CD1c-positive myeloid dendritic cell (primary cell): ENCODE results near the gene CFAP157.

ENCODE experiments used
- DNase-seq: peaks from one replicate; pipeline ENCODE4 v3.0.0-alpha.2; 2016; ENCODE audit errors: extremely low spot score

The CFAP157 gene

DNA sequence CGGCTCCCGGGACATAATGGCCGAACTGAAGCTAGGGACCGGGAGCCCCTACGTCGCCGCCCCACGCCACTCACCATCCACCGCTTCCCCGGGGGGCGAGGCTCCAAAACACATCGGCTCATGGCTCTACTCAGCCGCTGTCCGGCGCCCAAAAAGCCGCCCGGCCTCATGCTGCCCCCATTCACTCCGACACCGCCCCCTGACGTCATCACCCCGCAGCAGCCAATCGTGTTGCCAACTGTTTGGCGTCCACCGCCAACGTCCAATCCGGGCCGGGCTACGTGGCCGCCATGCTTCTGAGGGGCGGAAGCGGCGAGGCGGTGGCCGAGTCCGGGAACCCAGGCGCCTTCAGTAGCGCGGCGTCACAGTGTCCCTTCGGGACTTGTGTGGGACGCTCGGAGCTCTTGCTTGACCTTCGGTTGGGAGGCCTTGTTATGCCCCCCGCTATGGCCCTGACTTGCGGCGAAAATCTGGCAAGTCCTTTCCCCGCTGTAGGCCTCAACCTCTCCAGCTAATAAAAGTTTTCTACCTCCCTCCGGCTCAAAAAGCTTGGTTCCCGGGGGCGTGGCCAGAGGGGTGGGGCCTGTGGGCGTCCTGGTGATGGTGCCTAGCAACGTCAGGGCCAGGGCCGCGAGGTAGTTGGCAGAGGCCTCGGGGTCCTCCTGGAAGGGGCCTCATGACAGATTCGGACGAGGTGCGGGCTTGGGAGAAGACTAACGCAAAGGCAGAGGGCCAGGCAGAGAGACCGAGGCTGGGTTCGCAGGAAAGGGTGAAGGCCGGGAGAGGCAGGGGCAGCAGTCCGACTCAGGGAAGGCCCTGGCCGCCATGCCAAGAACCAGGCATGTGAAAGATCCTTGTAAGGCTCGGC, 8.9 kb downstream of the CFAP157 start, which contains the start of the genes PTRH1 and TTC16:
Gene PTRH1, minus strand, starts transcription at position 194 of the 868 bp plus-strand sequence. Its CDS starts 24 bp downstream, at position 170.
Gene TTC16, plus strand, starts transcription at position 610 of the 868 bp plus-strand sequence. Its CDS starts 67 bp downstream, at position 677.
- DNase-seq = peak; percentile 98

DNA sequence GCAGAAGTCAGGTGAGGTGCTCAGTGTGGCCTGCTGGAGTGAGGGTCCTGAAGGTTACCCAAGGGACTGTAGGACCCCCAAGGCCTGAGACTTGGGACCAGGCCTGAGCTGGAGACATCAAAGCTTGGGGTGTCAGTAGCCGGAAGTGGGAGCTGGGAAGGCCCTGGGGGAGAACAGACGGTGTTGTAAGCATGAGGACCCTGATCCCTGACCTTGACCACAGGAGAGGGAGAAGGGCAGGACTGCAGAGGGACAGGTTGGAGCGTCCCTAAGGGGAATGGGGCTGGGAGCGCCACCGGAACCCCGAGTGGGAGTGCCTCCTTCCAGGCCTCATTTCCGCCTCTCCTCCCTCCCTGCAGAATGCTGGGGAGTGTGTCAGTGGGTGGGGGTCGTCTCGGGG, 9.6 kb downstream of the CFAP157 start:
- DNase-seq = no peak

DNA sequence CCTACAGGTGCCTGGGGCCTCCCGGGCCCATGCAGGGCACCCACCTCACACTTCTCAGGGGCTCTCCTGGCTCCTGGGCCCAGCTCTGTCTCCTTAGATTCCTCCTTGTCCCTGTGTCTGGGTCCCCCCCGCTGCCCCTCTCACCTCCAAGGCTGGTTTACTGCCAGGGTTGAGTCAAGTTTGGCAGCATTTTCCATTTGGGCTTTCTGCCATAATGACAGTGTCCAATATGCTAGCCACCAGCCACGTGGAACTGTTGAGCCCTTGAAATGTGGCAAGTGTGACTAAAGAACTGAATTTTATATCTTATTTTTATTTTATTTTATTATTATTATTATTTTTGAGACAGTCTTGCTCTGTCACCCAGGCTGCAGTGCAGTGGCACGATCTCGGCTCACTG, 11.0 kb downstream of the CFAP157 start:
- DNase-seq = no peak

DNA sequence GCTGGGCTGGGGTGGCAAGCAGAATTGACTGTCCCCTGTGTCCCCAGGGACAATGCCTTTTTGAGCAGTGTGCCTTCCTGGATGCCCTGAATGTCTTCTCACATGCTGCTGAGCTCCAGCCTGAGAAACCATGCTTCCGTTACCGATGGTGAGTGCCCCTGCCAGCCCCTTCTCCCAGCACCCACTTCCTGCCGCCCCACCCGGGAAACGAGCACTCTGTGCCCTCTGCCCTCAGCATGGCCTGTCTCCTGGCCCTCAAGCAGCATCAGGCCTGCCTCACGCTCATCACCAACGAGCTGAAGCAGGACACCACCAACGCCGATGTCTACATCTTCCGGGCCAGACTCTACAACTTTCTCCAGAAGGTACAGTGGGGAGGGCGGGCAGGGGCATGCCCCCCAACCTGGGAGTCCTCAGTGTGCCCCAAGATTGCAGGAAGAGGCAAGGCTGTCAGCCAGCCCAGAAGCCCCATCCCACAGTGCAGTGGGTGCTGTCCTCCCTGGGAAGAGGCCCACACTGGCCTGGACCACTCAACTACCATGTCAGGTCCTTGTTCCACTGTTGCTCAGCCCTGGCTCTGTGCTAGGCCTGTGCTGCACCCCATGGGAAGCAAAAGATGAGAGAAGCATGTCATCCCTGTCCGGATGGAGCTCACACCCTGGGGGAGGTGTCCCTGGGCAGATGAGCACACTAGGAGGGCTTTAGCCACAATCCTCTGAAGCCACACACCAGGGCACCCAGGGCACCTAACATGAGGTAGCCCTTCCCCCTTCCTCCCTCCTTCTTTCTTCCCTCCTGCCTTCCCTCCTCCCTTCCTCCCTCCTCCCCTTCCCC, 13.5 kb downstream of the CFAP157 start:
- DNase-seq = no peak

DNA sequence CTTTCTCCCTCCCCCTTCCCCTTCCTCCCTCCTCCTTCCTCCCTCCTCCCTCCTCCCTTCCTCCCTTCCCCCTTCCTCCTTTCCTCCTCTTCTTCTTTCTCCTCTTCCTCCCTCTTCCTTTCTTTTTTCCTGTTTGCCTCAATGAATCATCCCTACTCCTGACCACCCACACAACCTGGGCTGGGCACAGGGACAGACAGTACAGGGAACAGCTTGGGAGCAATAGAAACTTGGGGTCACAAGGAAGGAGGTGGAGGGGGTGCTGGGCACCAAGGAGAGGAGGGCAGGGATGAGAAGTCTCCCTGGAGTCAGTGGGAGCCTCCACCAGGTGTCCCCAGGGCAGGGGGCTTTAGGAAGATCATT, 14.1 kb downstream of the CFAP157 start:
- no peak for DNase-seq

DNA sequence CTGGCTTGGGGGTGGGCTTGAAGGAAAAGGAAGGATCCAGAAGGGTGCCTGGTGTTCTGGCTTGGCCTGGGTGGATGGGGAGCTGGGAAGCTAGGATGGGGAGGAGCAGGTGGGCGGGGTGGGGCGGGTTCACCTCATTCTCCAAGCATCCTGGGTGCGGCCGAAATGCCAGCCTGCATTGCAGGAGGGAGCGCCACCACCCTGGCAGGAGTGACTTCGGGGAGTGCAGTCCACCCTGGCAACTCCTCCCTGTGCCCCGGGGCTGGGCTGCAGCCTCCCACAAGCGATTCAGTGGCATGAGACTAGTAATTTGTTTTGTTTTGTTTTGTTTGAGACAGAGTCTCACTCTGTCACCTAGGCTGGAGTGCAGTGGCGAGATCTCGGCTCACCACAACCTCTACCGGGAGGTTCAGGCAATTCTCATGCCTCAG, 14.6 kb downstream of the CFAP157 start:
- no peak for DNase-seq

DNA sequence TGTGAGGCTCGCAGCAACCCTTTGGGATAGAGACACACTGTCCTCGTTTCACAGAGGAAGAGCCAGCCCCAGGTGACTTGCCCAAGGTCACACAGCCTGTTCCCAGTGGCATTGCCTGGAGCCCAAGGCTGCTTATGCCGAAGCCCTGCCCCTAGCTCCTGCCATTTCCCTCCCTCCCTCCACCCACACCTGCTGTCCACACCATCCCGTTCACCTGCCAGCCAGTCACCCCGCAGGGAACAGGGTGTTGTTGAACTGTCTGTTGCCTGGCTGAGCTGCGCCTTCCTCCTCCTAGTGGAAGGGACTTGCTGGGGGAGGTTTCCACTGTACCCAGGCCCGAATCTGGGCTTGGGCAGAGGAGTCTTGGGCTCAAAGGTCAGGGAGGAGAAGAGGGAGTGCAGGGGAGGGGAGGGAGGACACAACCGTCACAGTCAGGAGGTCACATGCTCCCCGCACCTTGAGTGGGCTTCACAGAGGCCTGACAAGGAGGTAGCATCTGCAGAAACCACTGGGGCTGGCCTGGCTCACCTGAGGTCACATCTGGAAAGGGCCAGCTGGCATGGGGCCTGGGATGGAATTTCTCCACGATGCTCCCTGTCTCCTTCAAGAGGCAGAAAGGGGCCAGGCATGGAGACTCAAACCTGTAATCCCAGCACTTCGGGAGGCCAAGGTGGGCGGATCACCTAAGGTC, 15.4 kb downstream of the CFAP157 start:
- no peak for DNase-seq

DNA sequence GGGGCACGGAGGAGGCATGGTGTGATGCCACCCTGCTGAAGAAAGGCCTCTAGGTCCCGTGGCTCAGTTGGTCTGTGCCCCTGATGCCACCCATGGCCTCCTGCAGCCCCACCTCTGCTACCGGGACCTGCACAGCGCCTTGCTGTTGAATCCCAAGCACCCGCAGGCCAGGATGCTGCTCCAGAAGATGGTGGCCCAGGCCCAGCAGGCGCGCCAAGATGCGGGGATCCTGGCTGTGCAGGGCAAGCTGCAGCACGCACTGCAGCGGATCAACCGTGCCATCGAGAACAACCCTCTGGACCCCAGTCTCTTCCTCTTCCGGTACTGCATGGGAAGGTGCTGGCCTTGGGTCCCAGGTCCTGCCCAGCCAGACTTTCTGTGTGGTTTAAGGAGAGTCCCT, 16.2 kb downstream of the CFAP157 start:
- DNase-seq = no peak

DNA sequence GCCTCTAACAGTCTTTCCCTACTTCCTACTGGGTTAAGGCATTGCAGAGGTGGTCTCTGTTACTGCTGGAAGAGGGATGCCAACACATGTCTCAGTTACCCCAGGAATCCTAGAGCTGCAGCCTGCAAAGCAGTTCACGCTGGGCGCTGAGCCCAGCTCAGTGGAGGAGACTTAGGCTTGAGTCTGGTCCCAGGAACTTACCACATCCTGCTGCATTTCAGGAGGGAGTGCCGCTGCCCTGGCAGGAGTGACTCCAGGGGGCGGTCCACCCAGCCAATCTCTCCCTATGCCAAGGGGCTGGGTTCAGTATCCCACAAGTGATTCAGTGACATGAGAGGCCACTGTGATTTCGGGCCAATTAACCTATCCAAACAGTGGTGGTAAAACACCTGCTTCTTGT, 16.7 kb downstream of the CFAP157 start:
- DNase-seq = no peak

DNA sequence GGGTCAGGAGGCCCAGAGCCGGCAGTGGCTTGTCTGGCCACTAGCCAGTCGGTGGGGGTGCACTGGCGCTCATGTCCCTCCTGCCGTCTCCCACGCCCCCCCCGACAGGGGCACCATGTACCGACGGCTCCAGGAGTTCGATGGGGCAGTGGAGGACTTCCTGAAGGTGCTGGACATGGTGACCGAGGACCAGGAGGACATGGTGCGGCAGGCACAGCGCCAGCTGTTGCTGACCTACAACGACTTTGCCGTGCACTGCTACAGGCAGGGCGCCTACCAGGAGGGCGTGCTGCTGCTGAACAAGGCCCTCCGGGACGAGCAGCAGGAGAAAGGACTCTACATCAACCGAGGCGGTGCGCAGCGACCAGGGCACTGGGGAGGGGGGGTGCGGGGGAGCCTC, 17.2 kb downstream of the CFAP157 start:
- no peak for DNase-seq

DNA sequence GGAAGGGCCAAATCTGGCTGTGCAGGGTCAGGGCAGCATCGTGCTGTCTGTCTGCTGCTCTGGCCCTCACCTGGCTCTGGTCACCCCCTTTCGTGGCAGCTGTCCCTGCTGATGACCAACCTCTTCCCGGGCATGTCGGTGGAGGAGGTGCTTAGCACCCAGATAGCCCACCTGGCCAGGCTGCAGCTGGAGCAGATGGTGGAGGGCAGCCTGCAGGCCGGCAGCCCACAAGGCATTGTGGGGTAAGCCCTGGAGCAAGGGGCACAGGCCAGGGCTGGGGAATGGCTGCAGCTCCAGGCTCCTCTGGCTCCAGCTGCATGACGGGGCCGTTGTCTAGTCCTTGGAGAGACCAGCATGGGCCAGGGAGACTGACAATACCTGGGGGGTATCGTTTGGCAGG, 20.1 kb downstream of the CFAP157 start:
- no peak for DNase-seq

DNA sequence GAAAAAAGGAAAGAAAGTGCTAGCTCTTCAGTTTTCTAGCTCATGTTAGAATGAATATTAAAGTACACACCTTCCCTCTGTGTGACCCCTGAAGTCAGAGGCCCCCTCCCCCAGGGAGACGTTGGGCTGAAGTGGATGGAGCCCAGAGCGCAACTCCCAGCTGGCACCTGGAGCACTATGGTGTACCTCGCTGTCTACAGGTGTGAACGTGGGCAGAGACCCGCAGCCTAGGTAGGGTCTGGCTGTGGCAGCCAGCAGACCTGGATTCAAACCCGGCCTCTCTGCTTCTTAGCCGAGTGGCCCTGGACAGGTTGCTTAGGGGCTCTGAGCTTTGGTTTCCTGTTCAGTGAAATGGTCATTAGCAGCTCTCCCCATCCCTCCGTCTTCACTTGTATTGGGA, 22.0 kb downstream of the CFAP157 start:
- DNase-seq = no peak

DNA sequence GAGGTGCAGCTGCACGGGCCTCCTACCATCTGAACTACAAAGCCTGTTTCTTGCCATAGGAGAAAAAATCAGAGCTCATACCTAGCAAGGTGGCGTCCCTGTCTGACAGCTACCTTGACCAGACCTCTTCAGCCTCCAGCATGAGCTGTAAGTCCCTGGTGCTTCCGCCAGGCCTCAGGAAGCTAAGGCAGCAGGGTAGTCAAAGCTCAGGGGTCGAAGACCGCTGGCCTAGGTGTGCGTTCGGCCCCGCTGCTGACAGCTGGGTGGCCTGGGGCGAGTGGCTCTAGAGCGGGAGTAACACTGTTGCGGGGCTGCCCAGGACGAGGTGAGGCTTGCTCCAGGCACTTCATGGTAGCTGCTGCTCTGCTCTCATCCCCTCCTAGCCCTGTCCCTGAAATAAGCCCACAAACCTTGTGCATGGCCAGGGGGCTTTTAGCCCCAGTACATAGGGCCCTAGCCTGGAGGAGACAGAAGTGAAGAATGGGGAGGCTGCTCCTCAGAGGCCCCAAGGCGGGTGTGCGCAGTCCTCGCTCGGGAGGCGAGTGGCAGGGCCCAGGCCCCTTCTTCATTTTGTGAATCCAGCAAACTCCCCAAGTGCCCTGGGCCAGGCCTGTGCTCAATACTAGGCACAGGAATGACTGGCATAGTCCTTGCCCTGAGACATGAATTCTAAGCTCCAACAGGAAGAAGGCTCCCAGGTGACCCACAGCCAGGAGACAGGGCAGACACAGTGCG, 22.9 kb downstream of the CFAP157 start:
- DNase-seq = no peak

DNA sequence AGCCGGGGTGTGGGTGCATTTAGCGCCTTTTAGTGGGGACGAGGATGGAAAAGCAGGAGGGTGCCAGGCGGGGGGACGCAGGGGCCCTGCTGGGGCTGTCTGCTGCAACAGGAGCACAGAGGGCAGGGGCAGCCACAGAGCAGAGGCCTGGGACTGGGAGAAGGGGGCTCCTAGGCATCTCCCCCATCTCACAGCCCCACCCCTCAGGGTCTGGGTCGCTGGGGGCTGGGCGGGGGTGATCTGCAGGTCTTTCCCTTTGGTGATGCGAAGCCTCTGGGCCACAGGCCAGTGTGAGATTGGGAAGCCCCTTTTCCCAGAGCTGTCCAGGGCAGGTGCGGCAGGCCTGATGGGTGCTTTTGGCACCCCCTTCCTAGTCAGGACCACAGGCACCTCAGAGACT, 23.5 kb downstream of the CFAP157 start:
- no peak for DNase-seq

DNA sequence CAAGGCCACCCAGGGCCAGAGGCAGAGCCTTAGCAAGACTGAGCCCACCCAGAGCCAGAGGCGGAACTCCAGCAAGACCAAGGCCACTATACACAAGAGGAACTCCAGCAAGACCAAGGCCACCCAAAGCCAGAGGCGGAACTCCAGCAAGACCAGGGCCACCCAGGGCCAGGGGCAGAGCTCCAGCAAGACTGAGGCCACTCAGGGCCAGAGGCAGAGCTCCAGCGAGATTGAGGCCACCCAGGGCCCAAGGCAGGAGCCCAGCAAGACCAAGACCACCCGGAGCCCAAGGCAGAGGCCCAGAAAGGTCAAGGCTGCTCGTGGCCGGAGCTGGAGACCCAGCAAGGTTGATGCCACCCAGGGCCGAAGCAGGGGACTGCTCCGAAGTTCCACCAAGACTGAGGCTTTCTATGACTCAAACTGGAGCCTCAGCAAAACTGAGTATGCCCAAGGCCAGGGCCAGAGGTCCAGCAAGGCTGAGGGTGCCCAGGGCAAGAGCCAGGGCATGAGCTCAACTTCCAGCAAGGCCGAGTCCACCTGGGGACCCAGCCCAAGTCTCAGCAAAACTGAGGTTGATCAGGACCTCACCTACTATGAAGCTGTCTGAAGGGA, 24.1 kb downstream of the CFAP157 start:
- no peak for DNase-seq

DNA sequence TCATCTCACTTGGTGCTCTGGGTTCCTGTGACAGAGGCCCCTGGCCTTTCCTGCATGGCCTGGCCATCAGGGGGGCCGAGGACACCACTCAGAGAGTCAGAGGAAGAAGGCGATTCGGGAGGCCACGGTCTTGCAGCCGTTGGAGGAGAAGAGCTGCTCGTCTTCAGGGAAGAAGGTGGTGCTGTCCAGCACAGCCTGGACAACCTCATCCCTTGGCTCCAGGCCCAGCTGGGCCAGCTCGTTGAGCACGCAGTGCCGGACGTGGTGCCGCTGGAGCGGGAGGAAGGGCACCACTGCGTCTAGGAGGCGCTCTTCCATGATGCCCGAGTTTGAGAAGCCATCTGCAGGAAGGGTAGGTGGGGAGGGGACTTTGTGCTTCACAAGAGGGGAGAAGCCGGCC, 25.1 kb downstream of the CFAP157 start:
- no peak for DNase-seq

DNA sequence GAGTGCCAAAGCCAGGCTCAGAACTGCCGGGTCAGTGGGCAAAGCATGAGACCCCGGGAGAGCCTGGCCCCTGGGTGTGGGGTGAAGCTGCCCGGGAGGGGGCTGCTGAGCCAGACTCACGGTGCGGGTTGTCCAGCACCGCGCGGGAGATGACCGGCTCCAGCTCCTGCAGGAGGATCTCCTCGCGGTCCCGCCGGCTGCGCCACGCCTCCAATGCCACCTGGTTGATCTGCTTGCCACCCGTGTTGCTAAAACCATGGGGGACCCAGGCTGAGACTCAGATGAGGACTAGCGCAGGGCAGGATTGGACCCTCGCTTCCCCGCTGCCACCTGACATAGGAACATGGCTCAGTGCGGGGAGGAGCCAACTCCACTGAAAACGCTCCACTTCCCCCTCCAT, 25.7 kb downstream of the CFAP157 start:
- no peak for DNase-seq

DNA sequence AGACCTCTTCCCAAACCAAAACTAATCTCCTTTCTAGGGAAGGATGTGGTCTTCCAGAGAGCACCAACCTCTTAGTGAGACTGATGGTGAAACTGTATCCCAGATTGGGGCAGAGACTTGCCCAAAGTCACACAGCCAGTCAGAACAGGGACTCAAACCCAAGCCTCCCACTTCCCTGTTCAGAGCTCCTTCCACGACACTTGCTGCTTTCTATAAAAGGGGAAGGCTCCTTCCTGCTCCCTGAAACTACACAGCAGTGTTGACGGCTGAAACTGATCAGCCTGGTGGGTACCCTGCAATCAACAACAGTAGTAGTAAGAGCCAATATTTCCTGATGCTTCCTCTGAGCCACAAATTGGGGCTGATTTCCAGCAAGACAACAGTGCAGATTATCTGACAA, 26.8 kb downstream of the CFAP157 start:
- DNase-seq = peak; percentile 61

DNA sequence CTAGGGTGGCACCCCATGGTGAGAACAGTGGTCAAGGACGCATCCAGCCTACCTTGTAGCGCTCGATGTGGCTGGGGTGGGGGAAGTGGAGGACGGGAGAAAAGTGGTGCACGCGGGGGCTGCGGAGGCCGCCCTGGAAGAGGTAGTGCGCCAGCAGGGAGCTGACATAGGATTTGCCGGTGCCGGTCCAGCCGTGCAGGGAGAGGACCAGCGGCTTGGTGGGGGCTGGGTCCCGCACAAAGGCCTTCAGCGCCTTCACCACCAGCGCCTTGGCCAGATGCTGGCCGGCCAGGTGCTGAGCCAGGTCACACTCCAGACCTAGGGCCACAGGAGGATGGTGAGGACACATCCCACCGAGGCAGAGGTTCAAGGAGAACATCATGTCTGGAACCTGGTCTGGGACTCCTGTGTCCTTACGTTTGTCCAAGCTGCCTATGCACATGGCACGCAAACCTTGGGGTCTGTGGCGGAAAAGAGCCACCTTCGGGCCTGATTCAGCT, 27.5 kb downstream of the CFAP157 start:
- DNase-seq = no peak

DNA sequence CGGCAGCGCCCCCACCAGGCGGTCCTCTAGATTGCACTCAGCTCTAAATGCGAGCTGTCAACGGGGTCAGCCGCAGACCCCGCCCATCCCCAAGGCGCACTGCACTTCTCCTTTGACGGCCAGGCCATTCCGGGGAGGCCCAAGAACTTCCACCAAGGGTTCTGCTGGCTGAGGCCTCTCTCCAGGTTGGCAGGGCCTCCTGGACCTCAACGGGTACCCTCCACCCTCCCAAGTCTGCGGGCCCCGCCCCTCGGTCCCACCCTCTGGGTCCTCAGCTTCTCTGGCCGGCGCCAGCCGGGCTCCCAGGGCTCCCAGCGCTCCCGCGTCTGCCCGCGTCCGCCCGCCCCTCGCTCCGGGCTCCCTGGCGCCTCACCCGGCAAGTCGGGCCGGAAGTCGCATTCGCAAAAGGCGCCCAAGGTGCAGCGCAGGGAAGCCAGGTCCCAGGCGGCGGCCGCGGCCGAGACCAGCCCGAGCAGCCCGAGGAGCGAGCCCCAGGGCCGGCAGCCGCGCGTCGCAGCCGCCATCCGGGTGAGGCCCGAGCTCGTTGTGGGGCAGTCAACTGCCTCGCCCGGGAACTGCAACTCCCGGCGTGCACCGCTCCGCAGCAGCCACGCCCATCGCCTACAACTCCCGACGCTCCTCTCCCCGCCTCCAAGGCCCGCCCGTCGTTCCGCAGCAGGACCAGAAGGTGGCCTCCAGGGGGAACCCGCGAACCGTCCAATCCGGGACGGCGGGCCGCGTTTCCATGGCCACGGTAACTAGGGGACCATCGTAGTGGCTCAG, 28.1 kb downstream of the CFAP157 start, which contains the start of gene TOR2A:
Gene TOR2A, minus strand, starts transcription at position 548 of the 783 bp plus-strand sequence. Its CDS starts 24 bp downstream, at position 524.
- peak; percentile 99 for DNase-seq
